HG03196 (cell line): ENCODE results near the gene TARS3.
A peak's percentile ranks its signal among the peaks of the same experiment; 100 is the strongest.
"Not testable (repeated sequence)": the region's sequence is repeated elsewhere in the genome, so short reads cannot be mapped to it uniquely, and the experiment has no call there.

Experiments
- ATAC-seq: cut with Tn5 transposase; IDR thresholded peaks from one replicate; pipeline ENCODE4 v1.9.1; 2021; ENCODE audit not compliant: unreplicated experiment

Gene TARS3

GRCh38 chr15:101723874-101724674 lies at the start of gene TARS3:
TARS3 (minus strand) TSS chr15:101724473; CDS start chr15:101724387, 86 bp downstream.
- peak; percentile 80 for ATAC-seq

- no peak for ATAC-seq
These were observed 49.3 kb upstream of the TARS3 start for GRCh38 chr15:101773496-101774100.

GRCh38 chr15:101772921-101773320 lies 48.6 kb upstream of the TARS3 start:
- no peak for ATAC-seq

- ATAC-seq = not testable (repeated sequence)
These were observed 42.9 kb upstream of the TARS3 start for GRCh38 chr15:101767083-101767640.

- no peak for ATAC-seq
These were observed 41.6 kb upstream of the TARS3 start for GRCh38 chr15:101765772-101766456.

GRCh38 chr15:101765340-101765671 lies 41.0 kb upstream of the TARS3 start:
- ATAC-seq = not testable (repeated sequence)

- ATAC-seq = not testable (repeated sequence)
These were observed 40.5 kb upstream of the TARS3 start for GRCh38 chr15:101764669-101765339.

GRCh38 chr15:101746716-101747082 lies 22.4 kb upstream of the TARS3 start:
- peak; percentile 34 for ATAC-seq

GRCh38 chr15:101734837-101735236 lies 10.6 kb upstream of the TARS3 start:
- not testable (repeated sequence) for ATAC-seq

- no peak for ATAC-seq
These were observed 9.3 kb upstream of the TARS3 start for GRCh38 chr15:101733545-101733944.

- no peak for ATAC-seq
These were observed 8.5 kb upstream of the TARS3 start for GRCh38 chr15:101732772-101733171.

- ATAC-seq = no peak
These were observed 7.5 kb upstream of the TARS3 start for GRCh38 chr15:101731746-101732145.

- no peak for ATAC-seq
These were observed 2.9 kb upstream of the TARS3 start for GRCh38 chr15:101727186-101727585.

GRCh38 chr15:101725073-101725472 lies 800 bp upstream of the TARS3 start:
- ATAC-seq = no peak

- no peak for ATAC-seq
These were observed 367 bp upstream of the TARS3 start for GRCh38 chr15:101724675-101725005.

GRCh38 chr15:101723171-101723873 lies 951 bp downstream of the TARS3 start:
- peak; percentile 47 for ATAC-seq

- no peak for ATAC-seq
These were observed 5.4 kb downstream of the TARS3 start for GRCh38 chr15:101718896-101719295.

- no peak for ATAC-seq
These were observed 12.2 kb downstream of the TARS3 start for GRCh38 chr15:101712078-101712477.

GRCh38 chr15:101710806-101711205 lies 13.5 kb downstream of the TARS3 start:
- no peak for ATAC-seq

GRCh38 chr15:101709466-101709865 lies 14.8 kb downstream of the TARS3 start:
- ATAC-seq = no peak

GRCh38 chr15:101707983-101708382 lies 16.3 kb downstream of the TARS3 start:
- ATAC-seq = no peak
